Activated effector memory CD4-positive, alpha-beta T cell treated with Interleukin-2 at 50 U/mL for 16 hours (primary cell): ENCODE measurements around the gene TMEM190.

Experiments
- DNase-seq: peaks from one replicate; pipeline ENCODE4 v3.0.0-alpha.2; 2020

The TMEM190 gene

DNA sequence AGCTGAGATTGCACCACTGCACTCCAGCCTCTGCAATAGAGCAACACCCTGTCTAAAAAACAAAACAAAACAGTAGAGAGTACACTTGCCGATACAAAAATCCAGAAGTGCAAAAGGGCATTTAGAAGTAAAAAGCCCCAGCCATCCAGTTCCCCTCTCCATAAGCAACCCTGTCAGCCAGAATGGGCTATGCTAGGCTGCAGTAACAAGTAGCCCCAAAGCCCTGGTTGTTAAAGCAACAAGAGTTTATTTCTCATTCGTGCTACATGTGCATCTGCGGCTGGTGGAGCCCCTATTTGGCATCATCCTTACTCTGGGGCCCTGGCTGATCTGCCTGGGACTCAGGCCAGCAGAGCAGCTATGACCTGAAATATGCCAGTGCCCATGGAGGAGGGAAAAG is 47.9 kb downstream of the TMEM190 start:
- DNase-seq: no peak

DNA sequence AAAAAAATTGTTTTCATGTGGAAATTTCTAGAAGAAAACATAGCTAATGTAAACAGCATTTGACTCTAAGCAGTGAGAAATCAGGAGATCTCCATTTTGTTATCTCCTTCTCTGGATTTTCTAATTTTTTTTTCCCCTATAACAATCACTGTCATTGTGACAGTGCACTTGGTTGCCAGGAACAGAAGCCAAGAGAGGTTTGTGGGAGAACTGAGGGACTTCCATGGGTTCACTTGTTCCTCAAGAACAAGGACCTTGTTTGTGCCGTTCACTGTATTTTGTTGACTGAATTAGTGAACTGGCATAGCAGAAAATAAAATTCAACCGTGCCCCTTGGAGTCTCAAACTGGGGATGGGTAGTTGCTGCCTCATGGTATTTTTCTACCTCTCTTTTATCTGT is 49.4 kb downstream of the TMEM190 start:
- DNase-seq: no peak
